Immature natural killer cell (primary cell): ENCODE results near the gene TCN2. TPM values are rescaled to one million over a fixed set of nuclear protein-coding genes. Genes with fewer than 3 reads are reported as not detected.
"Not testable (repeated sequence)": the region's sequence is repeated elsewhere in the genome, so short reads cannot be mapped to it uniquely, and the experiment has no call there.

Source experiments
- DNase-seq, 3 donors: peaks; one replicate each; pipeline ENCODE4 v3.0.0; 2022; ENCODE audit warnings: mixed read lengths in 1 of 3
- H3K27ac Mint-ChIP-seq, 6 donors: one replicate each; pipeline ENCODE4 v1.8.0; 2020; ENCODE audit warnings: mixed read lengths in 6 of 6, mild to moderate bottlenecking in 5 of 6, inconsistent platforms in 4 of 6, moderate library complexity in 3 of 6
- H3K27me3 Mint-ChIP-seq, 3 donors: one replicate each; pipeline ENCODE4 v1.8.0; 2020 to 2021; ENCODE audit warnings: low read depth in 3 of 3, mild to moderate bottlenecking in 3 of 3, mixed read lengths in 3 of 3, moderate library complexity in 3 of 3, inconsistent platforms in 1 of 3
- H3K36me3 Mint-ChIP-seq, 3 donors: one replicate each; pipeline ENCODE4 v1.8.0; 2020; ENCODE audit warnings: mixed read lengths in 3 of 3, inconsistent platforms in 2 of 3, mild to moderate bottlenecking in 2 of 3
- H3K4me1 Mint-ChIP-seq, 2 donors: one replicate each; pipeline ENCODE4 v1.8.0; 2020; ENCODE audit warnings: inconsistent platforms in 2 of 2, mild to moderate bottlenecking in 2 of 2, mixed read lengths in 2 of 2, moderate library complexity in 1 of 2
- H3K4me3 Mint-ChIP-seq, 5 donors: one replicate each; pipeline ENCODE4 v1.8.0; 2020; ENCODE audit warnings: mild to moderate bottlenecking in 5 of 5, mixed read lengths in 5 of 5, inconsistent platforms in 3 of 5, moderate library complexity in 3 of 5
- H3K9me3 Mint-ChIP-seq, 6 donors: one replicate each; pipeline ENCODE4 v1.8.0; 2020; ENCODE audit warnings: mild to moderate bottlenecking in 6 of 6, mixed read lengths in 6 of 6, inconsistent platforms in 4 of 6, moderate library complexity in 3 of 6
- polyA plus RNA-seq, 3 donors: library from polyadenylated mRNA; unstranded; fragments of 300-500 nt; fragmentation: Illumina TruSeq; gene quantifications; one replicate each; pipeline ENCODE4 v1.2.3, GENCODE V29; 2021

TCN2 gene
- polyA plus RNA-seq, 3 donors from 2014 or later = 0.14 to 0.59 TPM; not detected in 1

DNA sequence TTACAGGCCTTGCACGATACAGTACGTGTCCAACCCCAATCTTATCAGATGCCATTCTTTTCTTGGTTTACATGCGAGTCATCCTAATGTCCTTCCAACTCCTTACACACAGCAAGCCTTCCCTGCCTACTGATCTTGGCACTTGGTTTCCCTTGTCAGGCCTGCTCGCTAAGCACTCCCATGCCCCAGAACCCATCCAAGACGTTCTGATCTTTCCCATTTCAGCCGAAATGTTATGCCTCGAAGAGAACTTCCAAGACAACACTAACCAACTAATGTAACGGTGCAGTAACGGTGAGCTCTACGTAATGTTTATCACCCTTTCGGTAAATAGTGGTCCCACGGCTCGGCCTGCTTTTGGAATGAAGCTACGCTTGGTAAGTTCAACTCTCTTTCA is 15.8 kb upstream of the TCN2 start:
- Mint-ChIP-seq H3K36me3 (peaks cover 8 to 19% (median 15%) of the 10 kb centered on the region in 3 donors), H3K27ac (no peak overlapping the region), H3K4me1 (peaks cover 0 to 2% of the 10 kb centered on the region in 2 donors), H3K27me3 (peaks cover 1 to 5% (median 4%) of the 10 kb centered on the region in 3 donors), H3K4me3 (no peak overlapping the region), H3K9me3 (no peaks in the 10 kb centered on the region)
- DNase-seq = no peak

DNA sequence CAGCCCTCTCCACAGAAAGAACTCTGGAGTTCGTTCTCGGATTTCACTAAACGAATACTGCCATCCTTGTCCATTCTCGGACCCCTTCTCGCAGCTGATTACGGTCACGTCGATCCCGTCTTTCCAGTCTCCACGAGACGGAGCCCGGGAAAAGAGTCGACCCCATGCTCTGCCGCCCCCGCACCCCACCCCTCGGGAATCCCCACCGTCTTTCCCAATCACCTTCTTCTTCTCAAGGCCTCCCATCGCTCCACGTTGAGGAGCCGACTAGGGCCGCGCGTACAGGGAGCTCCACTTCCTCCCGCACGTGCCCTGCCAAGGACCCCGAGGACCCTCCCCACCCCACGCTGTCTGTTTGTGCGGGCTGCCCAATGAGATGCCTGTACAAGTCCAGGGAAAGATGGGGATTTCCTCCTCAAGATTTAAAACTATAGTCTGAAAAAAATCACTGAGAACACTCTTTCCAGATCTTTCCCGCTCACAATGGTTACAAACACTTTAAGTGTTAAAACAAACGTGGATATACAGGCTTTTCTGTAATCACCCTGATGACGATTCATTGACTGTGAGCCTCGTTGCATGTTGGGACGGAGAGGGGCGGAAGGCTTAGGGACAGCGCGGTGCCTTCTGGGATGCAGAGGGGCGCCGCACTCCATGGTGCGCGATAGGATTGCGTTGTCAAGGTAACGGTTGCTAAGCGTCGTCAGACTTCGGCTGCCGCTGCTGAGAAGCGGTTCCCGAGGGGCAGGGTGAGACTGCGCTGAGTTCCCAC is 15.2 kb upstream of the TCN2 start, which contains the start of gene PES1:
PES1 (minus strand) TSS at position 323 of the 772 bp plus-strand sequence; CDS start at position 246, 77 bp downstream.
- Mint-ChIP-seq H3K4me3 (no peak within 1 kb of the TSS), H3K36me3 (peaks cover 4 to 15% (median 11%) of the 10 kb centered on the region in 3 donors), H3K27ac (peak within 1 kb of the TSS in 1 of 6 donors; percentile 51), H3K9me3 (no peaks in the 10 kb centered on the region), H3K27me3 (peaks cover 0 to 5% (median 4%) of the 10 kb centered on the region in 3 donors), H3K4me1 (peaks cover 0 to 2% of the 10 kb centered on the region in 2 donors)
- DNase-seq = peak; percentile 95 to 96 (median 96)

DNA sequence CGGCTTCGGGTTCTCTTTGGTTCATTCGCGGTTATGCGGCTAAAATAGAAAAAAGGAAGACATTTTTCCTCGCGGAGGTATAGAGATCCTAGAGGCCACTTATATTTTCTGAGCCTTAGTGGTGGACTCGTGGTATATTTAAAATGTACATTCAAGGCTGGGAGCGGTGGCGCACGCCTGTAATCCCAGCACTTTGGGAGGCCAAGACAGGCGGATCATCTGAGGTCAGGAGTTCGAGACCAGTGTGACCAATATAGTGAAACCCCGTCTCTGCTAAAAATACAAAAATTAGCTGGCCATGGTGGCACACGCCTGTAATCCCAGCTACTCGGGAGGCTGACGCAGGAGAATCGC is 14.6 kb upstream of the TCN2 start:
- DNase-seq, H3K27me3 Mint-ChIP-seq, H3K4me3 Mint-ChIP-seq, H3K4me1 Mint-ChIP-seq, H3K27ac Mint-ChIP-seq, H3K9me3 Mint-ChIP-seq: not testable (repeated sequence)
- peaks cover 4 to 10% (median 6%) of the 10 kb centered on the region in 3 donors for H3K36me3 Mint-ChIP-seq

DNA sequence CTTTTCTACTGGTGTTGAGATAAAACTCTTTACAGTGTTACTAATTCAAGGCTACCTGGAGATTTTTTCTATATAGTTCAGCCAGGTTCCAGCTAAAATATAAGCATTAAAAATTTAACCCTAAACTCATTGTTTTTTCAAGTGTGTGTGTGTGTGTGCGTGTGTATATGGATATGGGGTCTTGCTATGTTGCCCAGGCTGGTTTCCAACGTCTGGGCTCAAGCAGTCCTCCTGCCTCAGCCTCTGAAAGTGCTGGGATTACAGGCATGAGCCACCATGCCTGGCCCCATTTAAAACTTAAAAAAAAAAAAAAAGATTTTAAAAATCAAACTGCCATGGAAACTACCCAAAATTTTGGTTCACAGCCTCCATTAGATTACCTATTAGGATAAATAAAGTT is 10.8 kb upstream of the TCN2 start:
- Mint-ChIP-seq H3K4me3 (no peak overlapping the region), H3K27ac (no peak overlapping the region), H3K4me1 (no peaks in the 10 kb centered on the region), H3K27me3 (peaks cover 0 to 5% (median 4%) of the 10 kb centered on the region in 3 donors), H3K36me3 (no peaks in the 10 kb centered on the region), H3K9me3 (no peaks in the 10 kb centered on the region)
- no peak for DNase-seq

DNA sequence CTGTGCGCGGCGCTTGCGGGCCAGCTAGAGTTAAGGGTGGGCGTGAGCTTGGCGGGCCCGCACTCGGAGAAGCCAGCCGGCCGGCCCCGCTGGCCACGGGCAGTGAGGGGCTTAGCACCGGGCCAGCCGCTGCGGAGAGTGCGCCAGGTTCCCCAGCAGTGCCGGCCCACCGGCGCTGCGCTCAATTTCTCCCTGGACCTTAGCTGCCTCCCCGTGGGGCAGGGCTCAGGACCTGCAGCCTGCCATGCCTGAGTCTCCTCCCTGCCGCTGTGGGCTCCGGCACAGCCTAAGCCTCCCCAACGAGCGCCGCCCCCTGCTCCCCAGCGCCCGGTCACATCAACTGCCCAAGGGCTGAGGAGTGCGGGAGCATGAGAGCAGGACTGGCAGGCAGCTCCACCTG is 10.1 kb upstream of the TCN2 start:
- Mint-ChIP-seq H3K9me3 (no peaks in the 10 kb centered on the region), H3K27ac (no peak overlapping the region), H3K4me1 (no peaks in the 10 kb centered on the region), H3K27me3 (peaks cover under 1 to 5% (median 4%) of the 10 kb centered on the region in 3 donors), H3K4me3 (no peak overlapping the region), H3K36me3 (no peaks in the 10 kb centered on the region)
- DNase-seq = no peak

DNA sequence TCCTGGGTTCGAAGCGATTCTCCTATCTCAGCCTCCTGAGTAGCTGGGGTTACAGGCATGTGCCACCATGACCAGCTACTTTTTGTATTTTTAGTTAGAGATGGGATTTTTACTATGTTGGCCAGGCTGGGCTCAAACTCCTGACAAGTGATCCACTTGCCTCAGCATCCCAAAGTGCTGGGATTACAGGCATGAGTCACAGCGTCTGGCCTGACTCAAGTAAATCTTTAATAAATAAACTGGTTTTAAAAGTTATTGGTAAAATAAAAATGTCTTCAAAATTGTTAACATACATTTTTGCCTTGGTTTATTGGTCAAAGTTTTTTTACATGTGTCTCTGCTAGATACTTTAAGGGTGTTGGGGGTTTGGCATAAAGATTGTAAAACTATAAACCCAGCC is 8.0 kb upstream of the TCN2 start:
- no peak for DNase-seq
- Mint-ChIP-seq H3K27ac (no peak overlapping the region), H3K36me3 (no peaks in the 10 kb centered on the region), H3K9me3 (no peaks in the 10 kb centered on the region), H3K4me1 (no peaks in the 10 kb centered on the region), H3K4me3 (no peak overlapping the region), H3K27me3 (peaks cover 0 to 2% (median 0%) of the 10 kb centered on the region in 3 donors)

DNA sequence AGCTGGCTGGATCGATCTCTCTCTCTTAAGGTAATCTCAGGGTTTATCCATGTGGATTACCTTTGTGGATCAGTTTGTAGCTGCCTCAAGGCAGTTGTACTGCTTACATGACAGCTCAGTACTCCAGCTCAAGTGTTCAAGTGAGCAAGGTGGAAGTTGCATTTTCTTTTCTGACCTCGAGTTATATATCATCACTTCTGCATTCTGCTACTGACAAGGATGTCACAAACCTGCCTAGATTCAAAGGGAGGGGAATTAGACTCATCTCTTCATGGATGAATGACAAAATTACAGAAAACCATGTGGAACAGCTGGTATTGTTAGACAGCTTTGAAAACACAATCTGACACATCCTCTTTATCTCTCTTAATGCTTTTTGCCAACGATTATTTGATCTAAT is 6.1 kb upstream of the TCN2 start:
- Mint-ChIP-seq H3K27me3 (peaks cover 0 to 2% (median 0%) of the 10 kb centered on the region in 3 donors), H3K27ac (no peak overlapping the region), H3K4me3 (no peak overlapping the region), H3K9me3 (no peaks in the 10 kb centered on the region), H3K4me1 (peaks cover 5 to 7% of the 10 kb centered on the region in 2 donors), H3K36me3 (no peaks in the 10 kb centered on the region)
- no peak for DNase-seq

DNA sequence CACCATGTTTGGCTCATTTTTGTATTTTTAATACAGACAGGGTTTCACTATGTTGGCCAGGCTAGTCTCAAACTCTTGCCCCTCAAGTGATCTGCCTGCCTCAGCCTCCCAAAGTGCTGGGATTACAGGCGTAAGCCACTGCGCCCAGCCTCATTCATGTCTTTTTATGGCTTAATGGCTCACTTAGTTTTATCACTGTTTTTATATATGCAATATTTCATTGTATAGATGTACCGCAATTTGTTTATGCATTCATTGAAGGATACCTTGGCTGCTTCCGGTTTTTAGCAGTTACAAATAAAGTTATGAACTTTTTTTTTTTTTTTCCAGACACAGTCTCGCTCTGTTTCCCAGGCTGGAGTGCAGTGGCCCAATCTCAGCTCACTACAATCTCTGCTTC is 5.5 kb upstream of the TCN2 start:
- Mint-ChIP-seq H3K4me1 (peaks cover 10 to 12% of the 10 kb centered on the region in 2 donors), H3K4me3 (no peak overlapping the region), H3K27ac (no peak overlapping the region), H3K9me3 (no peaks in the 10 kb centered on the region), H3K27me3 (peaks cover 0 to 2% (median 0%) of the 10 kb centered on the region in 3 donors), H3K36me3 (no peaks in the 10 kb centered on the region)
- no peak for DNase-seq

DNA sequence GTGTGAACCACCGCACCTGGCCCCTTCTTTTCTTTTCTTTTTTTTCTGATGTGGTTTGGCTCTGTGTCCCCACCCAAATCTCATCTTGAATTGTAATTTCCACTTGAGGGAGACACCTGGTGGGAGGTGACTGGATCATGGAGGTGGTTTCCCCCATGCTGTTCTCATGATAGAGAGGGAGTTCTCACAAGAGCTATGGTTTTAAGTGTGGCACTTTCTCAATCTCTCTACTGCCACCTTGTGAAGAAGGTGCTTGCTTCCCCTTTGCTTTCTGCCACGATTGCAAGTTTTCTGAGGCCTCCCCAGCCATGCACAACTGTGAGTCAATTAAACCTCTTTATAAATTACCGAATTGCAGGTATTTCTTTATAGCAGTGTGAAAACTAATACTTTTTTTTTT is 4.9 kb upstream of the TCN2 start:
- no peaks in the 10 kb centered on the region for H3K9me3 Mint-ChIP-seq
- H3K27me3 Mint-ChIP-seq = peaks cover 0 to 2% (median 0%) of the 10 kb centered on the region in 3 donors
- peaks cover 14 to 17% of the 10 kb centered on the region in 2 donors for H3K4me1 Mint-ChIP-seq
- H3K36me3 Mint-ChIP-seq = no peaks in the 10 kb centered on the region
- DNase-seq = no peak
- no peak overlapping the region for H3K27ac Mint-ChIP-seq
- H3K4me3 Mint-ChIP-seq = no peak overlapping the region

DNA sequence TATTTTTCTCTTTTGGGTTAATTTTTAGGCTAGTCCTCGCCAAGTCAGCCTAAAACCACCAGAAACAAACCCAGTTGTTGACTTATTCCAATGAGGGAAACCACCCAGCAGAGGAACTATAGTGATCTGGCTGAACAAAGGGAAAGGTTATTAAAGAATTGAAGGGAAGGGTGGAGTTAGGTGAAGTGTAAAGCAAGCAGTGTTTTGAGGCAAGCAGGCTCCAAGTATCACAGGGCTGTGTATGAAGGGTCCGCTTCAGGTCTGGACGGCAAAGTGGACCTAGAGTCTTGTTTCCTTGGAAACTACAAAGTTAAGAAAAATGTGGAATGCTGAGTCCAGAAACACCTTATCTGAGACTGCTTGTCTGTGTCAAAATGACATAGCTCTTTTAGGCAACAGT is 3.2 kb upstream of the TCN2 start:
- DNase-seq = no peak
- Mint-ChIP-seq H3K9me3 (no peaks in the 10 kb centered on the region), H3K4me1 (peaks cover 19 to 24% of the 10 kb centered on the region in 2 donors), H3K27ac (peak overlapping the region in 1 of 6 donors; percentile 11), H3K27me3 (peaks cover 0 to 3% (median 2%) of the 10 kb centered on the region in 3 donors), H3K4me3 (no peak overlapping the region), H3K36me3 (no peaks in the 10 kb centered on the region)

DNA sequence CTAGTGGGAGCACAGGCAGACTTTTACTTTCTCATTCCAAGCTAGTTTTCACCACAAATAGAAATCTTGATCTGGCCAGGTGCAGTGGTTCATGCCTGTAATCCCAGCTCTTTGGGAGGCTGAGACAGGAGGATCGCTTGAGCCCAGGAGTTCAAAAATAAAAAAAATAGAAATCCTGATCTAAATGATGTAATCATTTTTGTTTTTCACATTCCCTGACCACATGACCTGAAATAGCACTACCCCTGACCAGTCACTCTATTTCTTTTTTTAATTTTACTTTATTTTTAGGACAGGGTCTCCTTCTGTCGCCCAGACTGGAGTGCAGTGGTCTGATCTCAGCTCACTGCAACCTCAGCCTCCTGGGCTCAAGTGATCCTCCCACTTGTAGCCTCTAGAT is 2.3 kb upstream of the TCN2 start:
- no peaks in the 10 kb centered on the region for H3K36me3 Mint-ChIP-seq
- H3K4me1 Mint-ChIP-seq = peaks cover 19 to 24% of the 10 kb centered on the region in 2 donors
- H3K27me3 Mint-ChIP-seq = peaks cover 0 to 3% (median 2%) of the 10 kb centered on the region in 3 donors
- no peak overlapping the region for H3K4me3 Mint-ChIP-seq
- no peaks in the 10 kb centered on the region for H3K9me3 Mint-ChIP-seq
- DNase-seq = no peak
- no peak overlapping the region for H3K27ac Mint-ChIP-seq

DNA sequence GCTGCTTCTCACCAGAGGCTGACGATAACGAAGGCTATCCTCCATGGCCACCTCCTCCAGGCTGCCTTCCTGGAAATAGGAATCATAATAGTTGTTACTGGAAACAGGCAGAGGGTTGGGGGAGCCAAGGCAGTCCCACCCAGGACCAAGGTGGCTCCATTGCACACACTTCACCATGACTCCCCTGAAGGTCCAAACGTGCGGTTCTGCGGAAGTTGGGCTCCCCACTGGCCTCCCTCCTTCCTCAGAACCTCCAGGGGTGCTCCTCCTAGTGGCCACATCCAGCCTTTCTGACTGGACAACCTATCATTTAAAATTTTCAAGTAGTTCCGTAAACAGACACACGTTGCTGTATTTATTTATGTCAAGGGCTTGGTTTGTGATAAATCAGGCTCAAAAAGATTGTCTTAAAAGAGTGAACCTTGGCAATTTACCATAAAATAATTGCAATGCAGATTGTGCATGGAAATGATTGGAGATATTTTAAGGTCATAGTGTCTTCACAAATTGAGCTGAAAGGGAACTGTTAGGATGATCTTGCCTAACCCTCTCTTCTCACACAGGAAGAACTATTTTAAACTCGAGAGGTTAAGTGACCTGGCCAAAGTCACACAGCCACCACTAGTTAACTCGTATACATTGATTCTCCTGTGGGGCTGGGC is 1.4 kb upstream of the TCN2 start:
- Mint-ChIP-seq H3K27me3 (peaks cover 0 to 3% (median 2%) of the 10 kb centered on the region in 3 donors), H3K4me3 (peak overlapping the region; percentile 65 to 90 (median 87)), H3K4me1 (peaks cover 19 to 24% of the 10 kb centered on the region in 2 donors), H3K27ac (peak overlapping the region in 5 of 6 donors; percentile 36 to 83 (median 54)), H3K36me3 (no peaks in the 10 kb centered on the region), H3K9me3 (no peaks in the 10 kb centered on the region)
- DNase-seq = peak; percentile 22 to 34 (median 29)

DNA sequence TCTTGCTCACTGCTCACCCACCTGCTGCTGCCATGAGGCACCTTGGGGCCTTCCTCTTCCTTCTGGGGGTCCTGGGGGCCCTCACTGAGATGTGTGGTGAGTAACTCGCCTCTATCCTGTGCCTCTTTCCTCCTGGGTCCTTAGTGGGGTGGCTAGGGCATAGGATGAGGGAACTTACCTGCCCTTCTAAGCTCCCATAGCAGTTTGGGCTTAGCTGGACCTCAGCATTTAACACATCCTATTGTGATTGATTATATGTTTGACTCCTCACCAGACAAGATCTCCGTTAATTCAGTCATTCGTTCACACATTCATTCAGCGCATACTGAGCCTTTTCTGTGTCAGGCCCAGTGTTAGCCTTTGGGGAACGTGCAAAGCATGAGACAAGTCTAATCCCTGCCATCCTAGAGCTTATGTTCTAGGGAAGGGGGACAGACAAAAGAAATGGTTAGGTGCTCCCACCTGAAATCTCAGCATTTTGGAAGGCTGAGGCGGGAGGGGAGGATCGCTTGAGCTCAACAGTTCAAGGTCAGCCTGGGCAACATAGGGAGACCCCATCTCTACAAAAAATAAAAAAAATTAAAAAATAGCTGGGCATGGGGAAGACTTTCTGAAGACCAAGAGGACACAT is 441 bp downstream of the TCN2 start:
- Mint-ChIP-seq H3K27me3 (peaks cover 0 to 3% (median 0%) of the 10 kb centered on the region in 3 donors), H3K36me3 (no peaks in the 10 kb centered on the region), H3K4me1 (peaks cover 19 to 24% of the 10 kb centered on the region in 2 donors), H3K27ac (peak overlapping the region in 4 of 6 donors; percentile 40 to 84 (median 70)), H3K4me3 (peak overlapping the region; percentile 87 to 90 (median 88)), H3K9me3 (no peaks in the 10 kb centered on the region)
- no peak for DNase-seq

DNA sequence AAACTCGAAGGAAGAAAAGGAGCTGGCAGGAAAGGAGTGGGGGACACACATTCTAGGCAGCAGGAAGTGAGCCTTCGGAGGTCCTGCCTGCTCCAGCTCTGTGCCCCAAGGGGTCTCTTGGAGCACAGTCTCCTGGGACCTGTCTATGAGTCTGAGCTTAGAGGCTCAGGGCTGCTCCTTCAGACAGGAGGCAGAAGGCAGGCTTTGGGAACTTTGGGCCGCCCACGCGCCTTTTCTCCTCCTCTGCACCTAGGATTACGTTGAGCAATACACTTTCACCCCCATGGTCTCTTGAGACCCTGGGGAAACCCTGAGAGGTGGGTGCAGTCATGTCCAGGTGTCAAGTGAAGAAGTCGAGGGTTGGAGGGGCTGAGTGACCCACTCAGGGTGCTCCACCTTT is 965 bp downstream of the TCN2 start:
- Mint-ChIP-seq H3K9me3 (no peaks in the 10 kb centered on the region), H3K27ac (no peak overlapping the region), H3K36me3 (no peaks in the 10 kb centered on the region), H3K4me1 (peaks cover 19 to 24% of the 10 kb centered on the region in 2 donors), H3K27me3 (peaks cover 0 to 3% (median 0%) of the 10 kb centered on the region in 3 donors), H3K4me3 (peak overlapping the region in 1 of 5 donors; percentile 18)
- DNase-seq = no peak
